ENCODE measurements around the gene NEK10. TPM values are rescaled to one million over a fixed set of nuclear protein-coding genes. Genes with fewer than 3 reads are reported as not detected.

The NEK10 gene
- total and polyA plus RNA-seq, 3 donors from 2014 or later = 29.5 to 83.2 (median 56.9) TPM

DNA sequence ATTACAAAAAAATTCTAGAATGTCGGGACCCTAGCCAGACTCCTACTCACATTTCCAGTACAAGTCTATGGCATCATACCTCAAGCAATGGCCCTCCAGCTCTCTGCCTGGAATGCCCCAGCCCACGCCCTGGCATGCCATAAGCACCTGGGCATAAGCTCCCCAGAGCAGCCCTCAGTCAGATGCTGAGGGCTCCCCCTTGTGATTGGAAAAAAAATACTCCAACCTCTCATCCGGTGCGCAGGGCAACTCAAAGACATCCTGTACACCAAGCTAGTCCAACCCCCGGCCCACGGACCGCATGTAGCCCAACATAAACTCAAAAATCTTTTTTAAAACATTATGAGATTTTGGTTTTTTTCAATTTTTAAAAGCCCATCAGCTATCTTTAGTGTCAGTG is 115.4 kb downstream of the NEK10 start:
- no peaks in the 10 kb centered on the region for H3K27me3 ChIP-seq
- no peaks in the 10 kb centered on the region for H3K9me3 ChIP-seq
- no peaks in the 10 kb centered on the region for H3K4me1 ChIP-seq
- WGBS, 2 donors = 54 to 59% methylated on average over 7 of the region's 7 CpGs
- no peak for TF ChIP-seq POLR2A (IDR thresholded peaks at IDR 0.05)
- TF ChIP-seq, protein P1, sequence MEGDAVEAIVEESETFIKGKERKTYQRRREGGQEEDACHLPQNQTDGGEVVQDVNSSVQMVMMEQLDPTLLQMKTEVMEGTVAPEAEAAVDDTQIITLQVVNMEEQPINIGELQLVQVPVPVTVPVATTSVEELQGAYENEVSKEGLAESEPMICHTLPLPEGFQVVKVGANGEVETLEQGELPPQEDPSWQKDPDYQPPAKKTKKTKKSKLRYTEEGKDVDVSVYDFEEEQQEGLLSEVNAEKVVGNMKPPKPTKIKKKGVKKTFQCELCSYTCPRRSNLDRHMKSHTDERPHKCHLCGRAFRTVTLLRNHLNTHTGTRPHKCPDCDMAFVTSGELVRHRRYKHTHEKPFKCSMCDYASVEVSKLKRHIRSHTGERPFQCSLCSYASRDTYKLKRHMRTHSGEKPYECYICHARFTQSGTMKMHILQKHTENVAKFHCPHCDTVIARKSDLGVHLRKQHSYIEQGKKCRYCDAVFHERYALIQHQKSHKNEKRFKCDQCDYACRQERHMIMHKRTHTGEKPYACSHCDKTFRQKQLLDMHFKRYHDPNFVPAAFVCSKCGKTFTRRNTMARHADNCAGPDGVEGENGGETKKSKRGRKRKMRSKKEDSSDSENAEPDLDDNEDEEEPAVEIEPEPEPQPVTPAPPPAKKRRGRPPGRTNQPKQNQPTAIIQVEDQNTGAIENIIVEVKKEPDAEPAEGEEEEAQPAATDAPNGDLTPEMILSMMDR (IDR thresholded peaks at IDR 0.05) = peak in 1 of 3 experiments; percentile 21
- no peaks in the 10 kb centered on the region for H3K36me3 ChIP-seq (ENCODE audit: low read depth, missing control alignments)
- no peak overlapping the region for H3K27ac ChIP-seq
- peak; percentile 60 for DNase-seq
- no peak overlapping the region for H3K4me3 ChIP-seq
- intact Hi-C loops (cut with DNase I; ENCODE audit: low total_unique reads) = no loop called here

DNA sequence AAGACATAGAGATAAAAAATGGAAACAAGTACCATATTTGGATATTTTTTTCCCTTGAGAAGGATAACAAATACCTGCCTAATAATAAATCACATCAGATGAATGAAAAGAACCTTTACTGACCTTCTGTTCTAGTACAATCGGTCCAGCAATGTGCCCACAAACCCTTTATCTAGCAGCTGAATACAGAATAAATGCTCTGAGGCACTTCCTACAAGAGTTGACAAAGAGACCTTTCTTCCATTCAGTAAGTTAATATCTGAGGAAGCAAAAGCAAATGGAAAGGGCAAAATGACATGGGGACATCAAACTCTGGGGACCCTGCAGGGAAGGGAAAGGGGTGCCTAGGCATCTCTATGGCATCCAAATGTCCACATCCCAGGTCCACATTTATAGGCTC is 115.8 kb downstream of the NEK10 start:
- Histone ChIP-seq H3K4me3 (no peak overlapping the region), H3K27ac (no peak overlapping the region), H3K4me1 (no peaks in the 10 kb centered on the region), H3K36me3 (ENCODE audit: low read depth, missing control alignments) (no peaks in the 10 kb centered on the region), H3K27me3 (no peaks in the 10 kb centered on the region), H3K9me3 (no peaks in the 10 kb centered on the region)
- DNase-seq = no peak
- WGBS, 2 donors = 12 to 35% methylated on average over 1 of the region's 1 CpG
- intact Hi-C loops (cut with DNase I; ENCODE audit: low total_unique reads) = no loop called here
- TF ChIP-seq, protein P1 (IDR thresholded peaks at IDR 0.05) = no peak
- TF ChIP-seq POLR2A (IDR thresholded peaks at IDR 0.05) = no peak

DNA sequence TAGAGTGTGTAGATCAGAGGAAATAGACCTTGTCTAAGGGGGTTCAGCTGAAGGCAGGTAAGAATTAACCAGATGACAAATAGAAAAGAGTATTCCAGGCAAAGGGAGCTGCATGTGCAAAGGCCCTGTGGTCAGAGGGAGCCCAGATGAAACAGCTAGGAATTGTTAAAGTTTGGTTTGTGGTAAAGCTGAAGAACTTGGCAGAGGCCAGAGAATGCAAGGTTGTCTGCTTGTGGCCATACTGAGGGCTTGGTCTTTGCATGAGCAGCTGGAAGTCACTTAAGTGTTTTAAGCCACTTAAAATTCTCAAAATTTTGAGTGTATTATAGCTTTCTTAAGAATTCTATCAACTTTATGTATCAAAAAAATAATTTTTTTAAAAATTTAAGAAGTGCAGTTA is 116.5 kb downstream of the NEK10 start:
- Histone ChIP-seq H3K9me3 (no peaks in the 10 kb centered on the region), H3K4me1 (no peaks in the 10 kb centered on the region), H3K27ac (no peak overlapping the region), H3K36me3 (ENCODE audit: low read depth, missing control alignments) (no peaks in the 10 kb centered on the region), H3K4me3 (no peak overlapping the region), H3K27me3 (no peaks in the 10 kb centered on the region)
- TF ChIP-seq, protein P1 (IDR thresholded peaks at IDR 0.05) = no peak
- TF ChIP-seq POLR2A (IDR thresholded peaks at IDR 0.05) = no peak
- intact Hi-C loops (cut with DNase I; ENCODE audit: low total_unique reads) = no loop called here
- DNase-seq = no peak

DNA sequence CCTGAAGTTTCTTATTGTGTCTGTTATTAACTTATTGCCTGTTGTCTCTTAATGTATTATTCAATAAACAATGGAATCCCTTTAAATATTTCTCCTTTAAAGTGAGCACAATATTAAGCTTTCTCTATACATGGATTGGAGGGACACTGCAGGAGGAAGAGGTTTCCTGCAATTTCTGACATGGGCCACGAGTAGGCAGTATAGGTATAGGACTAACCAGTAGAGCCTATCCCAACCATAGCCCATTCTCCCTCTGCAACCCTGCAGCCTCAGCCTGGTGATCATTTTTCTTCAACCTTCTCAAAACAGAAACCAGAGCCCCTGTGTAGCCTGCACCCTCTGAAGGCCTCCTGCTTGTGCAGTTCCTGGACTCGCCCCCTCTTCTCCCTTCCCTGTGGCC is 124.8 kb downstream of the NEK10 start:
- Histone ChIP-seq H3K4me3 (no peak overlapping the region), H3K36me3 (ENCODE audit: low read depth, missing control alignments) (no peaks in the 10 kb centered on the region), H3K4me1 (no peaks in the 10 kb centered on the region), H3K27me3 (no peaks in the 10 kb centered on the region), H3K27ac (no peak overlapping the region), H3K9me3 (no peaks in the 10 kb centered on the region)
- TF ChIP-seq POLR2A (IDR thresholded peaks at IDR 0.05) = no peak
- TF ChIP-seq, protein P1 (IDR thresholded peaks at IDR 0.05) = no peak
- 94 to 100% methylated on average over 1 to 2 of the region's 2 CpGs for WGBS, 2 donors
- no peak for DNase-seq
- intact Hi-C loops (cut with DNase I; ENCODE audit: low total_unique reads) = no loop called here

DNA sequence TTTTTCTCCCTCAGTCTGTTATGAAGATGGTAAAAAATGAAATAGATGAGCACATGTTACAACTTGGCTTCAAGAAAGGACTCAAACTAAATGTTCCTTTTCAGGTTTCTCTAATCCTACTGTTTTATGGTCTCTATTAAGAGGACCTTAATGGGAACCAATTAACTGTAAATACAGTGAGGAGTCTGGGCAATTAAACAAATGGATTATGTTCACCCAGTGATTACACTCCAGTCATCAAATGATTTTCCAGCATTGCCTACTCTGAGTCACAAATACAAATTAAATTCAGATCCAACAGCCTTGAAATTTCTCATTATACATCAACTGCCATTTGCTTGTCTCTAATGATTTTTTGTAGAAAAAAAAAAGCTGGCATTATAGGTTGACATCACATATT is 129.2 kb downstream of the NEK10 start:
- H3K4me1 ChIP-seq = no peaks in the 10 kb centered on the region
- no peak overlapping the region for H3K27ac ChIP-seq
- no peak for DNase-seq
- H3K4me3 ChIP-seq = no peak overlapping the region
- no peaks in the 10 kb centered on the region for H3K36me3 ChIP-seq (ENCODE audit: low read depth, missing control alignments)
- intact Hi-C loops (cut with DNase I; ENCODE audit: low total_unique reads) = no loop called here
- H3K27me3 ChIP-seq = no peaks in the 10 kb centered on the region
- no peaks in the 10 kb centered on the region for H3K9me3 ChIP-seq
- TF ChIP-seq, protein P1 (IDR thresholded peaks at IDR 0.05) = no peak
- TF ChIP-seq POLR2A (IDR thresholded peaks at IDR 0.05) = no peak
